H9 (cell line): ENCODE results near the gene SIGMAR1. TPM values are rescaled to one million over a fixed set of nuclear protein-coding genes. Genes with fewer than 3 reads are reported as not detected.

Experiments
- DNase-seq: peaks from one replicate; pipeline ENCODE4 v3.0.0-alpha.2; 2017
- H2AFZ ChIP-seq: one replicate; pipeline ENCODE4 v1.6.1; 2013; ENCODE audit warnings: mild to moderate bottlenecking, low read length, control low read depth, moderate library complexity
- H2AK5ac ChIP-seq: 2 replicates; pipeline ENCODE4 v1.6.1; 2013; ENCODE audit warnings: low read length, control low read depth, mixed read lengths; ENCODE audit not compliant: insufficient read length
- H2BK120ac ChIP-seq: one replicate; pipeline ENCODE4 v1.6.1; 2013; ENCODE audit warnings: low read depth, mild to moderate bottlenecking, low read length, control low read depth, inconsistent platforms; ENCODE audit not compliant: poor library complexity, severe bottlenecking
- H2BK12ac ChIP-seq: 2 replicates; pipeline ENCODE4 v1.6.1; 2013; ENCODE audit warnings: low read length, control low read depth, mixed read lengths, low read depth; ENCODE audit not compliant: insufficient read length
- H2BK15ac ChIP-seq: 2 replicates; pipeline ENCODE4 v1.6.1; 2013; ENCODE audit warnings: low read depth, low read length, control low read depth
- H2BK20ac ChIP-seq: one replicate; pipeline ENCODE4 v1.6.1; 2013; ENCODE audit warnings: low read depth, mild to moderate bottlenecking, low read length, control low read depth, inconsistent platforms; ENCODE audit not compliant: poor library complexity, severe bottlenecking
- H2BK5ac ChIP-seq: 2 replicates; pipeline ENCODE4 v1.6.1; 2013; ENCODE audit warnings: low read length, control low read depth, mixed read lengths; ENCODE audit not compliant: insufficient read length
- H3K14ac ChIP-seq: 2 replicates; pipeline ENCODE4 v1.6.1; 2013; ENCODE audit warnings: low read length, control low read depth; ENCODE audit not compliant: insufficient read depth
- H3K18ac ChIP-seq: 2 replicates; pipeline ENCODE4 v1.6.1; 2013; ENCODE audit warnings: low read depth, mild to moderate bottlenecking, mixed read lengths, low read length, control low read depth; ENCODE audit not compliant: insufficient read length
- H3K23ac ChIP-seq: 2 replicates; pipeline ENCODE4 v1.6.1; 2013; ENCODE audit warnings: low read length, control low read depth, mixed read lengths, low read depth; ENCODE audit not compliant: insufficient read length
- H3K23me2 ChIP-seq: 2 replicates; pipeline ENCODE4 v1.6.1; 2013; ENCODE audit warnings: low read depth, mild to moderate bottlenecking, mixed read lengths, low read length, control low read depth; ENCODE audit not compliant: insufficient read length, poor library complexity, severe bottlenecking
- H3K27ac ChIP-seq: 2 replicates; pipeline ENCODE4 v1.5.1; 2013; ENCODE audit warnings: low read length, control low read depth, mixed read lengths, low read depth; ENCODE audit not compliant: insufficient read length
- H3K27me3 ChIP-seq: 2 replicates; pipeline ENCODE4 v1.6.1; 2013; ENCODE audit warnings: low read length, control low read depth, inconsistent platforms; ENCODE audit not compliant: insufficient read depth
- H3K4ac ChIP-seq: 2 replicates; pipeline ENCODE4 v1.6.1; 2013; ENCODE audit warnings: low read depth, mild to moderate bottlenecking, control low read depth, inconsistent platforms, low read length, moderate library complexity
- H3K4me1 ChIP-seq: 2 replicates; pipeline ENCODE4 v1.6.1; 2013; ENCODE audit warnings: low read length, control low read depth, inconsistent platforms; ENCODE audit not compliant: insufficient read depth
- H3K4me2 ChIP-seq: 2 replicates; pipeline ENCODE4 v1.6.1; 2013; ENCODE audit warnings: low read length, control low read depth, mixed read lengths; ENCODE audit not compliant: insufficient read length, insufficient read depth
- H3K56ac ChIP-seq: 2 replicates; pipeline ENCODE4 v1.6.1; 2013; ENCODE audit warnings: low read depth, mild to moderate bottlenecking, mixed read lengths, low read length, control low read depth; ENCODE audit not compliant: insufficient read length
- H3K79me1 ChIP-seq: 2 replicates; pipeline ENCODE4 v1.6.1; 2013; ENCODE audit warnings: low read depth, mild to moderate bottlenecking, moderate library complexity, low read length, control low read depth, inconsistent platforms; ENCODE audit not compliant: insufficient read depth, poor library complexity, severe bottlenecking
- H3K79me2 ChIP-seq: 2 replicates; pipeline ENCODE4 v1.6.1; 2013; ENCODE audit warnings: low read length, control low read depth, inconsistent platforms; ENCODE audit not compliant: insufficient read depth
- H3K9ac ChIP-seq: 2 replicates; pipeline ENCODE4 v1.6.1; 2013; ENCODE audit warnings: low read length, control low read depth, mixed read lengths; ENCODE audit not compliant: insufficient read length; ENCODE audit errors: extremely low read depth
- H3K9me3 ChIP-seq: one replicate; pipeline ENCODE4 v1.6.1; 2013; ENCODE audit warnings: low read depth, low read length, inconsistent platforms; ENCODE audit not compliant: control insufficient read depth
- H3T11ph ChIP-seq: one replicate; pipeline ENCODE4 v1.6.1; 2013; ENCODE audit warnings: mild to moderate bottlenecking, low read length, control low read depth, inconsistent platforms
- H4K20me1 ChIP-seq: one replicate; pipeline ENCODE4 v1.6.1; 2013; ENCODE audit not compliant: control insufficient read depth, insufficient read length, insufficient read depth
- H4K5ac ChIP-seq: 2 replicates; pipeline ENCODE4 v1.6.1; 2013; ENCODE audit warnings: low read depth, mild to moderate bottlenecking, mixed read lengths, low read length, control low read depth; ENCODE audit not compliant: insufficient read length
- H4K8ac ChIP-seq: replicated peaks from 2 replicates; pipeline ENCODE4 v1.6.1; 2013; ENCODE audit warnings: low read length, control low read depth, mixed read lengths, low read depth; ENCODE audit not compliant: insufficient read length
- H4K91ac ChIP-seq: 2 replicates; pipeline ENCODE4 v1.6.1; 2013; ENCODE audit warnings: low read depth, mild to moderate bottlenecking, moderate library complexity, mixed read lengths, low read length, control low read depth; ENCODE audit not compliant: insufficient read length
- H3K27ac Mint-ChIP-seq, 3 experiments: 2 replicates in 2 of 3; 3 replicates in 1 of 3; pipeline ENCODE4 v1.8.0; 2020 to 2021; ENCODE audit warnings: mixed read lengths in 3 of 3, mild to moderate bottlenecking in 1 of 3, moderate library complexity in 1 of 3
- H3K27me3 Mint-ChIP-seq: 2 replicates; pipeline ENCODE4 v1.8.0; 2021; ENCODE audit warnings: low read depth, mild to moderate bottlenecking, moderate library complexity, mixed read lengths
- H3K36me3 Mint-ChIP-seq, 3 experiments: 2 replicates in 2 of 3; 3 replicates in 1 of 3; pipeline ENCODE4 v1.8.0; 2020 to 2021; ENCODE audit warnings: low read depth in 3 of 3, mixed read lengths in 3 of 3; ENCODE audit not compliant: insufficient read depth in 1 of 3
- H3K4me1 Mint-ChIP-seq, 2 experiments: 2 replicates each; pipeline ENCODE4 v1.8.0; 2020; ENCODE audit warnings: mixed read lengths in 2 of 2
- H3K4me3 Mint-ChIP-seq, 2 experiments: 2 replicates in 1 of 2; 3 replicates in 1 of 2; pipeline ENCODE4 v1.8.0; 2020 to 2021; ENCODE audit warnings: mild to moderate bottlenecking in 2 of 2, mixed read lengths in 2 of 2, moderate library complexity in 1 of 2
- H3K9me3 Mint-ChIP-seq, 2 experiments: 2 replicates in 1 of 2; 3 replicates in 1 of 2; pipeline ENCODE4 v1.8.0; 2020; ENCODE audit warnings: mild to moderate bottlenecking in 2 of 2, mixed read lengths in 2 of 2, moderate library complexity in 1 of 2
- WGBS: extraction: QIAGEN DNeasy Blood & Tissue Kit; methylation state at CpG from one replicate; pipeline ENCODE4 v1.1.7; 2013; ENCODE audit warnings: missing lambda C conversion rate, low lambda C conversion rate, mixed read lengths; ENCODE audit not compliant: insufficient read length; ENCODE audit errors: extremely low coverage; 5-methylcytosine and 5-hydroxymethylcytosine counted together
- total RNA-seq: library from RNA; stranded (reverse); gene quantifications from 2 replicates; pipeline ENCODE4 v1.2.1, GENCODE V29; 2021
- TF ChIP-seq, protein P1 (sequence below): fragments of 200-600 bp; sonication (generic); conservative IDR thresholded peaks from 3 replicates; pipeline ENCODE4 v1.8.0; 2021; ENCODE audit warnings: antibody characterized with exemption, mild to moderate bottlenecking

The SIGMAR1 gene
- total RNA-seq, 1 experiment from 2014 or later, result 68.3 TPM

DNA sequence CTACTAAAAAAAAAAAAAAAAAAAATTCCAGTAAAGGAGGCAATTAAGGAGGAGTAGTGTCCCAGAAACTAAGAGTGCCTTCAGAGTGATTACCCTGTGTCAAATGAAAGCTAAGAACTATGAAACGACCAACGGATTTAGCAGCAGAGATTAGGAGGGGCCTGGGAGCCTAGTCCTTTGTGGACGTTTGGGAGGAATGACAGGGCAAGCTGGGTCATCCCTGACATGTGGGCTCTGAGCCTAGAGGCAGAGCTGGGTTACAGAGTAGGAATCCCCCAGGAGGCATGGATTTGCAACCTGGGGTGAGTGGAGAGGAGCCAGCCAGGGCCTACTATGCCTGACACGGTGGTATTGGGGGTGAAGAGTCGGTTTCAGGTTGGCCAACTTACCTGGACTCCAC lies 4.4 kb downstream of the SIGMAR1 start:
- H3K4me3 Mint-ChIP-seq, result no peak overlapping the region
- Histone ChIP-seq H2BK12ac (no peak overlapping the region), H3K27me3 (peaks cover 26% of the 10 kb centered on the region), H2BK5ac (no peak overlapping the region), H3T11ph (no peak overlapping the region), H3K79me1 (no peaks in the 10 kb centered on the region), H3K56ac (no peak overlapping the region), H3K79me2 (no peaks in the 10 kb centered on the region; the same call in 1 of the 2 replicates), H3K9me3 (no peaks in the 10 kb centered on the region), H2AK5ac (no peak overlapping the region), H4K91ac (no peak overlapping the region), H4K8ac (no peak overlapping the region), H3K23me2 (peaks cover 20% of the 10 kb centered on the region), H3K4me2 (no peak overlapping the region), H3K4ac (no peak overlapping the region), H2BK15ac (no peak overlapping the region), H3K9ac (no peak overlapping the region), H2AFZ (no peak overlapping the region), H2BK120ac (no peak overlapping the region), H3K23ac (no peak overlapping the region), H4K20me1 (no peaks in the 10 kb centered on the region), H3K27ac (no peak overlapping the region), H3K4me1 (peaks cover under 1% of the 10 kb centered on the region; the same call in 1 of the 2 replicates), H2BK20ac (no peak overlapping the region), H4K5ac (no peak overlapping the region), H3K14ac (no peak overlapping the region), H3K18ac (no peak overlapping the region)
- TF ChIP-seq, protein P1, sequence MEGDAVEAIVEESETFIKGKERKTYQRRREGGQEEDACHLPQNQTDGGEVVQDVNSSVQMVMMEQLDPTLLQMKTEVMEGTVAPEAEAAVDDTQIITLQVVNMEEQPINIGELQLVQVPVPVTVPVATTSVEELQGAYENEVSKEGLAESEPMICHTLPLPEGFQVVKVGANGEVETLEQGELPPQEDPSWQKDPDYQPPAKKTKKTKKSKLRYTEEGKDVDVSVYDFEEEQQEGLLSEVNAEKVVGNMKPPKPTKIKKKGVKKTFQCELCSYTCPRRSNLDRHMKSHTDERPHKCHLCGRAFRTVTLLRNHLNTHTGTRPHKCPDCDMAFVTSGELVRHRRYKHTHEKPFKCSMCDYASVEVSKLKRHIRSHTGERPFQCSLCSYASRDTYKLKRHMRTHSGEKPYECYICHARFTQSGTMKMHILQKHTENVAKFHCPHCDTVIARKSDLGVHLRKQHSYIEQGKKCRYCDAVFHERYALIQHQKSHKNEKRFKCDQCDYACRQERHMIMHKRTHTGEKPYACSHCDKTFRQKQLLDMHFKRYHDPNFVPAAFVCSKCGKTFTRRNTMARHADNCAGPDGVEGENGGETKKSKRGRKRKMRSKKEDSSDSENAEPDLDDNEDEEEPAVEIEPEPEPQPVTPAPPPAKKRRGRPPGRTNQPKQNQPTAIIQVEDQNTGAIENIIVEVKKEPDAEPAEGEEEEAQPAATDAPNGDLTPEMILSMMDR, result no peak
- no peak overlapping the region for H3K27ac Mint-ChIP-seq
- H3K9me3 Mint-ChIP-seq, result peaks cover 0 to 6% of the 10 kb centered on the region in 2 experiments; a peak in 2 of 5 replicates
- H3K4me1 Mint-ChIP-seq, result peaks cover 26 to 39% of the 10 kb centered on the region in 2 experiments
- no peak for DNase-seq
- peaks cover 56% of the 10 kb centered on the region for H3K27me3 Mint-ChIP-seq
- WGBS, result no CpG with 5 or more reads among the region's 5 CpGs
- peaks cover 2 to 15% (median 10%) of the 10 kb centered on the region in 3 experiments; a peak in 6 of 7 replicates for H3K36me3 Mint-ChIP-seq
